ENCODE data around the gene RASAL1.

Gene RASAL1, protein sequence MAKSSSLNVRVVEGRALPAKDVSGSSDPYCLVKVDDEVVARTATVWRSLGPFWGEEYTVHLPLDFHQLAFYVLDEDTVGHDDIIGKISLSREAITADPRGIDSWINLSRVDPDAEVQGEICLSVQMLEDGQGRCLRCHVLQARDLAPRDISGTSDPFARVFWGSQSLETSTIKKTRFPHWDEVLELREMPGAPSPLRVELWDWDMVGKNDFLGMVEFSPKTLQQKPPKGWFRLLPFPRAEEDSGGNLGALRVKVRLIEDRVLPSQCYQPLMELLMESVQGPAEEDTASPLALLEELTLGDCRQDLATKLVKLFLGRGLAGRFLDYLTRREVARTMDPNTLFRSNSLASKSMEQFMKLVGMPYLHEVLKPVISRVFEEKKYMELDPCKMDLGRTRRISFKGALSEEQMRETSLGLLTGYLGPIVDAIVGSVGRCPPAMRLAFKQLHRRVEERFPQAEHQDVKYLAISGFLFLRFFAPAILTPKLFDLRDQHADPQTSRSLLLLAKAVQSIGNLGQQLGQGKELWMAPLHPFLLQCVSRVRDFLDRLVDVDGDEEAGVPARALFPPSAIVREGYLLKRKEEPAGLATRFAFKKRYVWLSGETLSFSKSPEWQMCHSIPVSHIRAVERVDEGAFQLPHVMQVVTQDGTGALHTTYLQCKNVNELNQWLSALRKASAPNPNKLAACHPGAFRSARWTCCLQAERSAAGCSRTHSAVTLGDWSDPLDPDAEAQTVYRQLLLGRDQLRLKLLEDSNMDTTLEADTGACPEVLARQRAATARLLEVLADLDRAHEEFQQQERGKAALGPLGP

DNA sequence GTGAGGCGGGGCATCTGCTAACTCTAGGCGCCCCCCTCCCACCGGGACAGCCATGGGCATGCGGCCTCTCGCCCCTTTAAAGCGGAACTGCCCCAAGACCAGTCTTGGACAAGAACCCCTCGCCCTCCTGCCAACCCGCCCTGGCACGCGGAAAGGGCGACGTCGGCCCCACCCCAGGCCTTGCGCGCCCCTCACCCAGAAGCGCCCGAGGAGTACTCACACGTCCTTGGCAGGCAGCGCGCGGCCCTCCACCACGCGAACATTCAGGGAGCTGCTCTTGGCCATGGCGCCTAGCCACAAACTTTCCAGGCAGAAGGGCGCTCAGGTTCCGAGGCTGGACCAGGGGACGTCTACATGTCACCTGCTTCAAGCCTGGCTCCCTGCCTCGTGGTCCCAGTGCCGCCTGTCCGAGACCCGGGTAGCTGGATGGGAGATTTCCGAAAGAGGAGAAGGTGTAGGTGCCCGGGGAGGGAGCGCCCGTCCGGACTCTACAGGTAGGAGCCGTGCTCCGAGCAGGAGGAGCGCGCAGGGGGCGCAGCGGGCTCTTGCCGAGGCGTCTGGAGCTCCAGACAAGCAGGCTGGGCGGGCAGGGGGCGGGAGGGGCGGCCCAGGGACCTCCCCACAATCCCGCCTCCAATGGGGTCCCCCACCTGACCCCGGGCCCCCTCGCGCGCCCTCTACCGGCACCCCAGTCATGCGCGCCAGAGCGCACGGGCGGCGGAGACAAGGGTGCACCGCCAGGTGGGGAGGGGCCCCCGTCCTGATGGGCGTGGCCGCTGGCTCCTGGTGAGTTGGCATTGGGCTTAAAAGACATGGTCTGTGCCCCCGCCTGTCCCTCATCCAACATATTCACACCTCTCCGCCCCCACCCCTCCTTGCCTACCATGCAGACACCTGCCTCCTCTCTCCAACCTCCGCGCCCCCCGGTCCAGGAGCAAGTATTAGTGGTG is at the start of gene RASAL1:
TSS of gene RASAL1 (minus strand) at position 584 of the 950 bp plus-strand sequence. CDS start at position 285, 299 bp downstream.
- peak; percentile 83 for DNase-seq (ENCODE audit: low spot score)

DNA sequence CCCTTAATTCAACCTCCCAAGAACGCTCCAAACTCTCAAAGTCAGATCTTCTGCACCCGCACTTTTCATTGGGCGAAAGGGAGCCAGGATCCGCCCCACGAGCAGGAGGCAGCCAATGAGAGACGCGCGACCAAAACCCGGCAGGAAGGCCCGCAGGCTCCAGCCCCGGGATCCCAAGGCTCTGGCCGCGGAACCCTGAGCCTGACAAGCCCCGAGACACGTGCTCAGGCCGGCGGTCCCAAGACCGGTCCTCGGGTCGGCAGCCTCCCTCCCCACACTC is 49.3 kb upstream of the RASAL1 start:
- DNase-seq (ENCODE audit: low spot score): peak; percentile 84

DNA sequence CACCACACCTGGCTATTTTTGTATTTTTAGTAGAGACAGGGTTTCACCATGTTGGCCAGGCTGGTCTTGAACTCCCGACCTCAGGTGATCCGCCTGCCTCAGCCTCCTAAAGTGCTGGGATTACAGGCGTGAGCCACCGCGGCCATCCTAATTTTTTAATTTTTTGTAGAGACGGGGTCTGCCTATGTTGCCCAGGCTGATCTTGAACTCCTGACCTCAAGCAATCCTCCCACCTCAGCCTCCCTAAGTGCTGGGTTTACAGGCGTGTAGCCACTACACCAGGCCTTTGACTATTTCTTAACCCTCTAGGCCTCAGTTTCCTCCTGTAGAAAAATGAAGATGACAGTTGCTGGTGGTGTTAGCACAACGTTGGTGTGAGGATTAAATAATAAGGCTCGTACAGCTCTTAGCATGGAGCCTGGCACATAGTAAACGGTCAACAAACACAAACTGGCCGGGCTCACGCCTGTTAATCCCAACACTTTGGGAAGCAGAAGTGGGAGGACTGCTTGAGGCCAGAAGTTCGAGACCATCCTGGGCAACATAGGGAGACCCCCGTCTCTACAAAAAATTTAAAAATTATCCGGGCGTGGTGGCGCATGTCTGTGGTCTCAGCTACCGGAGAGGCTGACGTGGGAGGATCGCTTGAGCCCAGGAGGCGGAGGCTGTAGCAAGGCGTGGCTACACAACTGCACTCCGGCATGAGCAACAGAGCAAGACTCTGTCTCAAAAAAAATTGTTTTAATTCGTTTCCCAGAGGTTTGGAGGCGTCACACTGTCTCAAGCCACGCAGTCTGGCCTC is 48.7 kb upstream of the RASAL1 start:
- DNase-seq (ENCODE audit: low spot score): no peak

DNA sequence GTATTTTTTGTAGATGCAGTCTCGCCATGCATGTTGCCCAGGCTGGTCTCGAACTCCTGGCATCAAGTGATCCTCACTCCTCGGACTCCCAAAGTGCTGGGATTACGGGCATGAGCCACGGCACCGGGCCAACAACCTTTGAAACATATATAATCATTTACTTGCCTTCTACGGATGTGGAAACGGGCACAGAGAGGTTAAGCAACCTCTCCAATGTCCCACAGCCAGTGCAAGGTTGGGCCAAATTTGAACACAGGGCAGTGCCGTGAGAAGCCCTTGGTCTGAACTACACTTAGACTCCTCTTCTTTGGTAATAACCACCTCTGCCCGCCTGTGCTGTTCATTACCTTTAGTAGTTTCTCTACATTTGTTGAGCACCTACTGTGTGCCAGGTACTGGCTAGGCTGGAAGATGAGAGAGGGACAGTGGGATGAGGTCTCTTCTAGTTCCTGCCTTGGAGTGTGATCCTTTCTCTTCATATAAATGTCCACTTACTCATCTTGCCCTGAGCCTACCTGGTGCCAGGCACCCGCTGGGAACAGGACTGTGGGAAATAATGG is 47.5 kb upstream of the RASAL1 start:
- no peak for DNase-seq (ENCODE audit: low spot score)

DNA sequence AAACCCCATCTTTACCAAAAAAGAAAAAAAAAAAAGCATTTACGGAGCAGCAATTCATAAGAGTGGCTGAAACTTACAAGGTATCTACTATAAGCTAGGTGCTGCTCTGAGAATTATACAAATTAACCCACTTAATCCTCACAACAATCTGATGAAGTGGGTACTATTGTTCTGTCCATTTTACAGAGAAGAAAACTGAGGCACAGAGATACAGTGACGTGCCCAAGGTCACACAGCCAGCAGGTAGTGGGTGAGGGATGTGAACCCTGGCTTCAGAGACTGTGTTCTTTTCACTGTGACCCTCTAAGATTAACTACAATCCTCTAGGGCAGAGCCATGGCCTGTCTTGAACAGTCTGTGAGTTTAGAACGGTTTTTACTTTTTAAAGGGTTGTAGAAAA is 46.4 kb upstream of the RASAL1 start:
- DNase-seq (ENCODE audit: low spot score): no peak

DNA sequence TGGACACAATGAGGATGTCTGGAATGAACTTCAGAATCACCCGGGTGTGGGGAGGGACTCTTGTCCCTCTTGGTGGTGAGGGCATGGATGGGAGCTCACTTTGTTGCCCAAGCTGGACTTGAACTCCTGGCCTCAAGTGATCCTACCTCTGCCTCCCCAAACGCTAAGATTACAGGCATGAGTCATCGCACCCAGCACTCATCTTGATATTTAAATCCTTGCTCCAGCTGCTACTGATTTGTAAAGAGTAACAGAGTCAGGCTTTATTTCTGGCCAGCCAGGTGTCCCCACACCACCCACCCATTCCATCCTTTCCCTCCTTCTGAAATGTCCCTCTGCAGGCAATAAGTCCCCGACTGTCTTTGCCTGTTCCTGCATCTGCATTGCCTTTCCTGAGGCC is 44.8 kb upstream of the RASAL1 start:
- no peak for DNase-seq (ENCODE audit: low spot score)

DNA sequence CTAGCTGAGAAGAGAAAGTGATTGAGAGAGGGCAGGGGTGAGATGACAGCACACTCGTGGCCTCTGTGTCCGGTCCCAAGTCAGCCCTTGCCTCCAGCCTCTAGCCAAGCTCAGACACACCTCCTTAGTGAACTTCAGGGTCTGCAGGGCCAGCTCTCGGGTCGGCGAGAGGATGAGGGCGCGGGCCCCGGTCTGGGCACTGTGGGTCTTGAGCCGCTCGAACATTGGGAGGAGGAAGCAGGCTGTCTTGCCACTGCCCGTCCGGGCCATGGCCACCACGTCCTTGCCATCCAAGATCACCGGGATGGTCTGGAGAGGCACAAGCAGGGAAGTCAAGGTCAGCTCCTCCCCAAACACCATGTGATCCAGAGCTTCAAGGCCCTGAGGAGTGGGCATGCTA is 43.5 kb upstream of the RASAL1 start:
- DNase-seq (ENCODE audit: low spot score): no peak

DNA sequence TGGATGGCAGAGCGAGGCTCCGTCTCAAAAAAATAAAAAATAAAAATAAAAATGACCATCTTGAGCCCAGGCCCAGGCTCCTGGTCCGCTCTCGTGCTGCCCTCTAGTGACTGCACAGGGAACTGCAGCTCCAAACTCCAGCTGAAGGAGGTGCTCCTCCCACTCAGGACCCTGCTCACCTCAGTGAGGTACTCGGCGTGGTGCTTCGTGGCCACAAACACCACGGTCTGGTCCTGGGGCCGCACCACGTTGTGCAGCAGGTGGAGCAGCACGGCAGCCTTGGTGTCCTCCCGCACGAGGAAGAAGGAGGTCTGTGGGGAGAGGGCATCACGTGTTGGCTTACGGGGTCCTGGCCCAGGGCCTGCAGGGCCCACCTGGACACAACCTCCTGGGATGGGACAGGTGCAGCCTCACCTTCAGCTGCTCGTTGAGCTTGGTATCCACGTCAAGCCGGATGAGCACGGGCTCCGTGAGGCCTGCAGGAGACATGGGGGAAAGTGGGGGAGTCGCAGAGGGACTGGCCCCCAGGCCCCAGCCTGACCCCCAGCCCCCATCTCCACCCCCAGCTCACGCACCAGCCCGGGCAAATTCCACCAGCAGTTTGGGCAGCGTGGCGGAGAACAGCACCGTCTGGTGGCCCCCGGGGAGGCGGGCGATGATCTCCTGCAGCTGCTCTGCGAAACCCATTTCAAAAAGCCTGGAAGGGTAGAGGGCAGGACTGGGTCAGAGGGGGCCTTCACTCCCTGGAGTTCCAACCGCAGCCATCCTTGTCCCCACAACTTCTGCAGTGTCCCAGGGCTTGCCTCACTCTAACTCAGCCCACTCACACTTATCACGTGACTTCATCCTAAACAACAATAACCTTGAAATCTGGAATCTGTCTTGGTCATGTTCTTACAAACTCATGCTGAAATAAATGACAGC is 39.2 kb upstream of the RASAL1 start:
- DNase-seq (ENCODE audit: low spot score): peak; percentile 30

DNA sequence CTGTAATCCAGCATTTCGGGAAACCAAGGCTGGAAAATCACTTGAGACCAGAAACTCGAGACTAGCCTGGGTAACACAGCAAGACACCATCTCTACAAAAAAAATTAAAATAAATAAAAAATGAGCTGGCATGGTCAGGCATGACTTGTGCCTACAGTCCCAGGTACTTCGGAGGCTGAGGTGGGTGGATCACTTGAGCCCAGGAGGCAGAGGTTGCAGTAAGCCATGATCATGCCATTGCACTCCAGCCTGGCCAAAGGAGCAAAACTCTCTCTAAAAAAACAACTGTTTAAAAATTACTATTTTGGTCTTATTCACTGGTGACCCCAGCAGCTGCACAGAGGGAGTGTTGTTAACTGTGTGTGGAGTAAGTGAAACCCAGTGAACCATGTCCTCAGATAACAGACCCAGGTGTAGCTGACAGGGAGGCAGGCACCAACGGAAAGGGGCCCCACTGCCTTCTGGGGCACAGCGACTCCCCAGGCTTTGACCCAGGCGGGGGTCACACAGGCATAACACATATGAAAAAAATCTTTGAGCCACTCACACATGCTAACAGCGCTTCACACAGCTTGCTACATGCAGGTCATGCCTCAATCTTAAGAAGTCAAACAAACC is 37.6 kb upstream of the RASAL1 start:
- DNase-seq (ENCODE audit: low spot score): no peak

DNA sequence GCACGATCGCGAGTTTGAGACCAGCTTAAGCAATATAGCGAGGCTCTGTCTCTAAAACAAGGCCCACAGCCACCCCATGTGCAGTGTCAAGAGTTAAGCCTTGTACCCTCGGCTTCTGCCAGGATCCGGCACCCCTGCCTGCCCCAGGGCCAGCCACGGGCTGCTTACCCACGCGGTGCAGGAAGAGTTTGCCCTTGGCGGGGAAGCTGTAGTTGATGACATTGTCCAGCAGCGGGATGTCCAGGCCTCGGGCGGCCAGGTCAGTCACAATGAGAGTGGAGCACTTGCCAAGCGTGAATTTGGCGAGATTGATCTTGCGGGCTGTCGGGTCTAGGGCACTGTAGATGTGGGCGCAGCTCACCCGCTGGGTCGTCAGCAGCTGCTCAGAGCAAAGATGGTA is 36.6 kb upstream of the RASAL1 start:
- no peak for DNase-seq (ENCODE audit: low spot score)

DNA sequence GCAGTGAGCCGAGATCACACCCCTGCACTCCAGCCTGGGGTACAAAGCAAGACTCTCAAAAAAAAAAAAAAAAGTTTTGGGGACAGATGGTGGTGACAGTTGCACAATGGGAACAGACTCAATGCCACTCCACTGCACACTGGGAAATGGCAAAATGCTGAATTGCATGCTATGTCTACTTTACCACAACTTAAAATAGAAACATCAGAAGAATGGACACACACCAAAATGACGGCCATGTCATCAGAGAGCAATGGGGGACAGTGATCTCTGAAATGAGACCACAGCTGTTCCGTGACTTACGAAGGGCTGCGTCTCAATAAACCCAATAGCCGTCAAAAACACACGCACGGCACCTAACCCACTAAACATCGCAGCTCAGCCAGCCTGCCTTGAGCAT is 36.0 kb upstream of the RASAL1 start:
- no peak for DNase-seq (ENCODE audit: low spot score)

DNA sequence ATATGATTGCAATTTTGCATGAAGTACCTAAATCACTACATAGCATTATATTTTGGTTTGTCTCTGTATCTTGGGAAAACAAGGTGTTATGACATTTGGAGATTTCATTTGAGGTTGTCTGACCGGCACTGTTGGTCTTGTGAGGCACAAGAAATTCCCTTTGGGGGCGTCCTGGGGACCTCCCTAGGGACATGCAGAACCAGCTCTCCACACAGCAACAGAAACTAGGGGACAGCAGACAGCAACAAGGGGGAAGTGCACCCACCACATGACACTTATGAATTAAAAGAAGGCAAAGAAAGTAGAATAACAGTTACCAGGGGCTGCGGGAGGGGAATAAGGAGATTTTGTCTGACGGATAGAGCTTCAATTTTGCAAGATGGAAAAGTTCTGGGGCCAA is 35.4 kb upstream of the RASAL1 start:
- no peak for DNase-seq (ENCODE audit: low spot score)

DNA sequence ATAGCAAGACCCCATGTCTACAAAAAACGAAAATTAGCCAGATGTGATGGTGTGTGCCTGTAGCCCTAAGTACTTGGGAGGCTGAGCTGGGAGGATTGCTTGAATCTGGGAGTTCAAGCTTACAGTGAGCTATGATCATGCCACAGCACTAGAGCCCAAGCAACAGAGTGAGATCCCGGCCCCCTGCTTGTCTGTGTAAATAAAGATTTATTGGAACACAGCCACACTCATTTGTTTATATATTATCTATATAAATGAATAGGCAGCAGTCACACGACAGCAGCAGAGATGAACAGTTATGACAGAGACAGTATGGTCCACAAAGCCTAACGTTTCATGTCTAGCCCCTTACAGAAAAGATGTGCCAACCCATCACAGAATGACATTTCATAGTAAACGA is 34.9 kb upstream of the RASAL1 start:
- no peak for DNase-seq (ENCODE audit: low spot score)

DNA sequence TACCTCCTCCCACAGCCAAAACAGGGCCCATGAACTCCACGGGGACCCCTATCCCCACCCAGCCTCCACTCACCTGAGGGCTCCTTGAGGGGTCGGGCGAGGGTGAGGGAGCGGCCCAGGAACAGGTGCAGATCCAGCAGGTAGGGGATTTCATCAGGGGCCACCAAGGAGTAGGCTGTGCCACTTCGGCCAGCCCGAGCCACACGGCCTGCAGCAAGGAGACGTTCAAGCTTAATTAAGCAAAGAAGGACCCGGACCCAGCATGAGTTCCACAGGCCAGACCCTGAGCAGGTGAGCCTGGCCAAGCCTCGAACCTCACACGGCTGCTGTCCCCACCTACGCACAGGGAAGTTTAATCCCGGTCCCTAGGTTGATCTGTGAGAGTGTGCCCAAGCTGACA is 34.1 kb upstream of the RASAL1 start:
- no peak for DNase-seq (ENCODE audit: low spot score)

DNA sequence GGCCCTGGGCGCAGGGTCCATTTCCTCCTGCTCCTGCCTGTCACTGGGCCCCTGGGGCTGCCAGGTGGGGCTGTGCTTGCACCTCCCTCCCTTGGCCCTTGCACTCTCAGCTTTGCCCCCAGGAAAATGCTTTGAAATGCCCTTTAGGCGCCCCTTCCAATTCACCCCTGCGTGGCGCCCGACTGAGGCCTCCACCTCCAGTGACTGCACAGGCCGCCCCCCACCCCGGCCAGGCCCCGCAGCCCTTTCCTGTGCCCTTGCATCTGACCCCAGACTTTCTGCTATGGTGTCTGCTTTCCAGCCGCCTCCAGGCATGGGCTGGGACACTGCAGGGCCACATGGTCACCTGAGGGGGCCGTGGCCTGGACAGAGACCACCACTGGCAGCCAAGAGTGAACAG is 32.3 kb upstream of the RASAL1 start:
- DNase-seq (ENCODE audit: low spot score): no peak

DNA sequence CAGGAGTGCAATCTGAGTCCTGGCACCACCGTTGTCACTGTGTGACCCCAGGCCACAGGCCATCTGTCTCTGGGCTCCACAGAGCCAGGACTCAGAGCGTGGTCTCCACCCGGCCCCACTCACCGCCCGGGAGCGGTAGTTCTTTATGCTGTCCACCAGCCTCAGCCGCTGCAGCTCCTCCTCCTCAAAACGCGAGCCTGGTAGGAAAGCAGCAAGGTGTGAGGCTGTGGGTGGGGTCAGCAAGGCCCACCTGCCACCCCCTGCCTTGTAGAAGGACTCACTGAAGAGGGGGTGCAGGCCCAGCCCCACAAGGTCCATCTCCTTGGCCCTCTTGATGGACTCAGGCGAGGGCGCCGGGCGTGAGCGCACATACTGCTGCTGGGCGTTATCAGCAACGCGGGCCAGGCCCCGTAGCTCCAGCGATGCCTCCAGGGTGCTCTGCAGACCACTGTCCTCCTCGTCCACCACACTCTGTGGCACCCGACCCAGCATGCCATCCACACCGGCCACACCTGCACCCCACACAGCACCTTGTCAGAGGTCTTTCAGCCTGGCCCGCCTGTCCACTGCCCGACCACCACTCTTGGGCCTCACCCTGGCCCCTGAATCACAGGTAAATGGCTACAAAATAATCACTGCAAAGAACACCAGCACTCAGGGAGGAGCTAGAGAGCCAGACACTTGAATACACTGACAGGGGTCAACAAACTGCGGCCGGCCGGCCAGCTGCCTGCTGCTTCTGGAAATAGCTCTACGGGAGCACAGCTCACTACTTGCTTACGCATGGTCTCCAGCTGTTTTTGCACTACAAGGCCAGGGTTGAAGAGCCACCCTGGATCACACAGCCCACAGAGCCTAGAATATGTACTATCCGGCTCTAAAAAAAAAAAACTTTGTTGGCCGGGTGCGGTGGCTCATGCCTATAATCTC is 30.2 kb upstream of the RASAL1 start:
- no peak for DNase-seq (ENCODE audit: low spot score)

DNA sequence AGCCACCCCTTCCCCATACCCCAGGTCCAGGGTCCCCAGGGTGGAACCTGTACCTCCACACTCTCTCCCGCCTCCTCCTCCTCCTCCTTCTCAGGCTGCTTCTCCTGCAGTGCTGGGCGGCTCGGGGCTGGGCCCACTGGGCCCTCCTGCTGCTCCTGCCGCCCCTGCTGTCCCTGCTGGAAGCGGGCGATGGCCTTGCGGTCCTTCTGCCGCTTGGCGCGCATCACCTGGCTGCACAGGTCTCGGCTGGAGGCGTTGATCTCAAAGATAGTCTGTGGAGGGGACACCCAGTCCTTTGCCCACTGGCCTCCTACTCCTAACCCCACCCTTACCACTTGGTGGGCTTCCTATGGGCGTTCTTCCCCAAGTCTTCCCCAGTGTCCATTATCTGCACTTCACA is 28.5 kb upstream of the RASAL1 start:
- no peak for DNase-seq (ENCODE audit: low spot score)

DNA sequence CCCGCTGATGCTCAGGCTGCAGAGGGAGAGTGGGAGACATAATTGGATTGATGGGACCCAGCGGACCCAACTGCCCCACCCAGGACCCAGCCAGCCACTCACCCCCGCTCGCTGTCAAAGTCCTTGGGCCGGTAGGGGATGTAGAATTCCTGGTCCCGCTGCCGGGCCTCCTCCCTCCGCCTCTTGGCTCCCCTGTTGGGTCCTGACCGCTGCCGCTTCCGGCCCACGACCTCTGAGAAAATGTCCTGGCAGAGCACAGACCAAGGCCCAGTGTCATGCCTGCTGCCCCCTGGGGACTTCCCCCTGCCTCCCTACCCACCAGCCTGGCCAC is 27.4 kb upstream of the RASAL1 start:
- DNase-seq (ENCODE audit: low spot score): no peak

All from SW480 (cell line).